ENCODE results near the gene TMX4.

- TF ChIP-seq, protein P1, sequence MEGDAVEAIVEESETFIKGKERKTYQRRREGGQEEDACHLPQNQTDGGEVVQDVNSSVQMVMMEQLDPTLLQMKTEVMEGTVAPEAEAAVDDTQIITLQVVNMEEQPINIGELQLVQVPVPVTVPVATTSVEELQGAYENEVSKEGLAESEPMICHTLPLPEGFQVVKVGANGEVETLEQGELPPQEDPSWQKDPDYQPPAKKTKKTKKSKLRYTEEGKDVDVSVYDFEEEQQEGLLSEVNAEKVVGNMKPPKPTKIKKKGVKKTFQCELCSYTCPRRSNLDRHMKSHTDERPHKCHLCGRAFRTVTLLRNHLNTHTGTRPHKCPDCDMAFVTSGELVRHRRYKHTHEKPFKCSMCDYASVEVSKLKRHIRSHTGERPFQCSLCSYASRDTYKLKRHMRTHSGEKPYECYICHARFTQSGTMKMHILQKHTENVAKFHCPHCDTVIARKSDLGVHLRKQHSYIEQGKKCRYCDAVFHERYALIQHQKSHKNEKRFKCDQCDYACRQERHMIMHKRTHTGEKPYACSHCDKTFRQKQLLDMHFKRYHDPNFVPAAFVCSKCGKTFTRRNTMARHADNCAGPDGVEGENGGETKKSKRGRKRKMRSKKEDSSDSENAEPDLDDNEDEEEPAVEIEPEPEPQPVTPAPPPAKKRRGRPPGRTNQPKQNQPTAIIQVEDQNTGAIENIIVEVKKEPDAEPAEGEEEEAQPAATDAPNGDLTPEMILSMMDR (IDR thresholded peaks at IDR 0.05) = no peak
- TF ChIP-seq POLR2A (IDR thresholded peaks at IDR 0.05) = no peak
These were observed 42.4 kb upstream of the TMX4 start for GRCh38 chr20:8061861-8062518.
